Hepatocyte (in vitro differentiated cells): ENCODE results near the gene UPF3B. TPM values are rescaled to one million over a fixed set of nuclear protein-coding genes. Genes with fewer than 3 reads are reported as not detected.
A peak's percentile ranks its signal among the peaks of the same experiment; 100 is the strongest.
"Not testable (repeated sequence)": the region's sequence is repeated elsewhere in the genome, so short reads cannot be mapped to it uniquely, and the experiment has no call there.

Experiments used
- DNase-seq: peaks from one replicate; pipeline ENCODE4 v3.0.0-alpha.2; 2016; ENCODE audit warnings: low spot score
- H2AFZ ChIP-seq: fragments of 200-600 bp; sonication (generic); 2 replicates; pipeline ENCODE4 v1.6.0; 2016; ENCODE audit warnings: antibody characterized with exemption, mild to moderate bottlenecking
- H3K27ac ChIP-seq: fragments of 200-600 bp; sonication (generic); 2 replicates; pipeline ENCODE4 v1.5.1; 2016; ENCODE audit warnings: mild to moderate bottlenecking
- H3K27me3 ChIP-seq: fragments of 200-600 bp; sonication (generic); 2 replicates; pipeline ENCODE4 v1.6.1; 2016
- H3K36me3 ChIP-seq: fragments of 200-600 bp; sonication (generic); replicated peaks from 2 replicates; pipeline ENCODE4 v1.5.1; 2016; ENCODE audit warnings: low read depth; ENCODE audit not compliant: insufficient read depth
- H3K4me1 ChIP-seq: fragments of 200-600 bp; sonication (generic); 2 replicates; pipeline ENCODE4 v1.5.1; 2016; ENCODE audit warnings: mild to moderate bottlenecking, moderate library complexity; ENCODE audit not compliant: insufficient read depth
- H3K4me2 ChIP-seq: fragments of 200-600 bp; sonication (generic); 2 replicates; pipeline ENCODE4 v1.6.0; 2016
- H3K4me3 ChIP-seq: fragments of 200-600 bp; sonication (generic); 2 replicates; pipeline ENCODE4 v1.5.1; 2016; ENCODE audit warnings: mild to moderate bottlenecking
- H3K79me2 ChIP-seq: fragments of 200-600 bp; sonication (generic); 2 replicates; pipeline ENCODE4 v1.6.0; 2017; ENCODE audit warnings: mild to moderate bottlenecking
- H3K9me2 ChIP-seq: fragments of 200-600 bp; sonication (generic); replicated peaks from 2 replicates; pipeline ENCODE4 v1.6.0; 2017; ENCODE audit warnings: mild to moderate bottlenecking; ENCODE audit not compliant: insufficient read depth
- H3K9me3 ChIP-seq: fragments of 200-600 bp; sonication (generic); 2 replicates; pipeline ENCODE4 v1.5.1; 2016; ENCODE audit warnings: low read depth, mild to moderate bottlenecking
- H4K20me1 ChIP-seq: fragments of 200-600 bp; sonication (generic); 2 replicates; pipeline ENCODE4 v1.6.0; 2016; ENCODE audit warnings: mild to moderate bottlenecking; ENCODE audit not compliant: insufficient read depth, poor library complexity, severe bottlenecking
- EZH2 ChIP-seq: fragments of 200-600 bp; sonication (generic); IDR thresholded peaks from 2 replicates; pipeline ENCODE4 v1.6.1; 2016; ENCODE audit warnings: antibody characterized with exemption, mild to moderate bottlenecking, borderline replicate concordance
- EZH2phosphoT487 ChIP-seq: fragments of 200-600 bp; sonication (generic); IDR thresholded peaks from one replicate; pipeline ENCODE4 v1.6.1; 2018; ENCODE audit warnings: antibody characterized with exemption, mild to moderate bottlenecking, low read depth, moderate library complexity; ENCODE audit not compliant: unreplicated experiment, severe bottlenecking
- WGBS: methylation state at CpG from one replicate; pipeline ENCODE4 v1.1.6; 2016; ENCODE audit warnings: low lambda C conversion rate; ENCODE audit errors: missing lambda C conversion rate; 5-methylcytosine and 5-hydroxymethylcytosine counted together
- polyA plus RNA-seq: library from polyadenylated mRNA; unstranded; fragments of >200 nt; fragmentation: Nextera tagmentation; extraction: Ambion mirVana; gene quantifications from 2 replicates; pipeline ENCODE4 v1.2.1, GENCODE V29; 2016
- total RNA-seq: library from RNA; depleted of rRNA; stranded (reverse); fragments of >200 nt; gene quantifications from 2 replicates; pipeline ENCODE4 v1.2.3, GENCODE V29; 2014
- TF ChIP-seq, protein P1 (sequence below): fragments of 200-600 bp; sonication (generic); IDR thresholded peaks from 2 replicates; pipeline ENCODE4 v1.5.1; 2016; ENCODE audit warnings: antibody characterized with exemption, mild to moderate bottlenecking; ENCODE audit not compliant: poor library complexity

Gene UPF3B
- total and polyA plus RNA-seq, 2 experiments from 2014 or later: 4.3 to 6.7 TPM

DNA sequence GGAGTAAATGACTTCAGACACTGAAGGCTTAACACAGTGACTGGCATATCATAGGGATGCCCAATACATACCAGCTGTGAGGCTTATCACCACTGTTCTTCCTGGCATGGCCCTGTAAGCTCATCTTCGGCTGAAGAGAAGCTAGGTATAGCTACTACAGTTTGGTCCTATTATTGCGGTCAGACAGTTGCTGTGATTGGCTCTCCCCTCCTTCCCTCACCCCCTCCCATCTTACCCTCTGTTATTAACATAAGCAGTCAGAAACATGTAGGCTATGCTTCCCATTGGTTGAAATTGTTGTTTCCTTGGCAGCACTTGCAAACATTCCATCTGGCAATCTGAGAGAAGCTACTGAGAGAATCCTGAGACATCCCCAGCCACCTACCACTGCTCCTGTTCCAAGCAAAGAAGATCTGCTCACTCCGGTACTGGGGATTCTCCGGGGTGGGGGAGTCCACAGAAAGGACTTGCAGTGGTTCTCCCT is 43.1 kb upstream of the UPF3B start, which contains the start of gene AKAP14:
Gene AKAP14, plus strand, starts transcription at position 51 of the 484 bp plus-strand sequence. CDS start 7,331 bp downstream, outside the sequence.
- TF ChIP-seq, protein P1, sequence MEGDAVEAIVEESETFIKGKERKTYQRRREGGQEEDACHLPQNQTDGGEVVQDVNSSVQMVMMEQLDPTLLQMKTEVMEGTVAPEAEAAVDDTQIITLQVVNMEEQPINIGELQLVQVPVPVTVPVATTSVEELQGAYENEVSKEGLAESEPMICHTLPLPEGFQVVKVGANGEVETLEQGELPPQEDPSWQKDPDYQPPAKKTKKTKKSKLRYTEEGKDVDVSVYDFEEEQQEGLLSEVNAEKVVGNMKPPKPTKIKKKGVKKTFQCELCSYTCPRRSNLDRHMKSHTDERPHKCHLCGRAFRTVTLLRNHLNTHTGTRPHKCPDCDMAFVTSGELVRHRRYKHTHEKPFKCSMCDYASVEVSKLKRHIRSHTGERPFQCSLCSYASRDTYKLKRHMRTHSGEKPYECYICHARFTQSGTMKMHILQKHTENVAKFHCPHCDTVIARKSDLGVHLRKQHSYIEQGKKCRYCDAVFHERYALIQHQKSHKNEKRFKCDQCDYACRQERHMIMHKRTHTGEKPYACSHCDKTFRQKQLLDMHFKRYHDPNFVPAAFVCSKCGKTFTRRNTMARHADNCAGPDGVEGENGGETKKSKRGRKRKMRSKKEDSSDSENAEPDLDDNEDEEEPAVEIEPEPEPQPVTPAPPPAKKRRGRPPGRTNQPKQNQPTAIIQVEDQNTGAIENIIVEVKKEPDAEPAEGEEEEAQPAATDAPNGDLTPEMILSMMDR: no peak
- TF ChIP-seq EZH2phosphoT487: no peak
- no peak for TF ChIP-seq EZH2
- Histone ChIP-seq H3K9me3 (no peaks in the 10 kb centered on the region), H4K20me1 (no peaks in the 10 kb centered on the region), H3K4me2 (no peak within 1 kb of the TSS), H3K4me3 (no peak within 1 kb of the TSS), H3K27ac (no peak within 1 kb of the TSS), H3K4me1 (no peaks in the 10 kb centered on the region), H2AFZ (no peak within 1 kb of the TSS), H3K36me3 (no peaks in the 10 kb centered on the region), H3K79me2 (no peaks in the 10 kb centered on the region), H3K9me2 (no peaks in the 10 kb centered on the region), H3K27me3 (no peaks in the 10 kb centered on the region)
- no peak for DNase-seq
- WGBS: 73% methylated on average over 4 of the region's 4 CpGs

DNA sequence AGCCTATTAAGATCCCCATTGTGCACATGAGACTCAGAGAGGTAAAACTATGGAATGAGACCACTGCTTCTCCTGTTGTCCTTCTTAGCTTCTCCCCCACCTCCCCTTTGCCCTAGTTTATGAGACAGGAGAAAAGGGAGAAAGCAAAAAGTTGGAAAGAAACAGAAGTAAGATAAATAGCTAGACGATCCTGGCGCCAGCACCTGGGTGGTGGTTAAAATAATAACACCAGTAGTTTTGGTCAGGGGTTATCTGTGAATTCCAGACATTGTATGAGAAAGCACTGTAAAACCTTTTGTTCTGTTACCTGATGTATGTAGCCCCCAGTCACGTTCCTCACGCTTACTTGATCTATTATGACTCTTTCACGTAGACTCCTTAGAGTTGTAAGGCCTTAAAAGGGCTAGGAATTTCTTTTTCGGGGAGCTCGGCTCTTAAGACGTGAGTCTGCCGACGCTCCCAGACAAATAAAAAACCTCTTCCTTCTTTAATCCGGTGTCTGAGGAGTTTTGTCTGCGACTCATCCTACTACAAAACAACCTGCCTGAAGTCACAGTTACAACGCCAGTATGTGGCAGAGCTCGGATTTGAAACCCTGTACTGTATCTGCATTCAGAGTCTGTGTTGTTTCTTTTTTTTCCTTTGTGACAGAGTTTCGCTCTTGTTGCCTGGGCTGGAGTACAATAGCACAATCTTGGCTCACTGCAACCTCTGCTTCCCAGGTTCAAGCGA is 39.4 kb upstream of the UPF3B start:
- H3K4me3 ChIP-seq, H3K27me3 ChIP-seq, H3K79me2 ChIP-seq, H3K9me3 ChIP-seq, H3K36me3 ChIP-seq, H3K9me2 ChIP-seq, H3K4me1 ChIP-seq, DNase-seq, H4K20me1 ChIP-seq, H3K4me2 ChIP-seq, H2AFZ ChIP-seq: not testable (repeated sequence)
- H3K27ac ChIP-seq: peak overlapping the region; percentile 14
- WGBS: 66% methylated on average over 16 of the region's 16 CpGs

DNA sequence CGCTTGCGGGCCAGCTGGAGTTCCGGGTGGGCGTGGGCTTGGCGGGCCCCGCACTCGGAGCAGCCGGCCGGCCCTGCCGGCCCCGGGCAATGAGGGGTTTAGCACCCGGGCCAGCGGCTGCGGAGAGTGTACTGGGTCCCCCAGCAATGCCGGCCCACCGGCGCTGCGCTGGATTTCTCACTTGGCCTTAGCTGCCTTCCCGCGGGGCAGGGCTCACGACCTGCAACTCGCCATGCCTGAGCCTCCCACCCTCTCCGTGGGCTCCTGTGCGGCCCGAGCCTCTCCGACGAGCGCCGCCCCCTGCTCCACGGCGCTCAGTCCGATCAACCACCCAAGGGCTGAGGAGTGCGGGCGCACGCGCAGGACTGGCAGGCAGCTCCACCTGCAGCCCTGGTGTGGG is 37.9 kb upstream of the UPF3B start:
- not testable (repeated sequence) for H3K27me3 ChIP-seq, H3K27ac ChIP-seq, H3K4me3 ChIP-seq, DNase-seq, H3K9me3 ChIP-seq, H3K36me3 ChIP-seq, H3K9me2 ChIP-seq, H3K79me2 ChIP-seq, H2AFZ ChIP-seq, H3K4me2 ChIP-seq, H4K20me1 ChIP-seq, H3K4me1 ChIP-seq
- 93% methylated on average over 27 of the region's 36 CpGs for WGBS

DNA sequence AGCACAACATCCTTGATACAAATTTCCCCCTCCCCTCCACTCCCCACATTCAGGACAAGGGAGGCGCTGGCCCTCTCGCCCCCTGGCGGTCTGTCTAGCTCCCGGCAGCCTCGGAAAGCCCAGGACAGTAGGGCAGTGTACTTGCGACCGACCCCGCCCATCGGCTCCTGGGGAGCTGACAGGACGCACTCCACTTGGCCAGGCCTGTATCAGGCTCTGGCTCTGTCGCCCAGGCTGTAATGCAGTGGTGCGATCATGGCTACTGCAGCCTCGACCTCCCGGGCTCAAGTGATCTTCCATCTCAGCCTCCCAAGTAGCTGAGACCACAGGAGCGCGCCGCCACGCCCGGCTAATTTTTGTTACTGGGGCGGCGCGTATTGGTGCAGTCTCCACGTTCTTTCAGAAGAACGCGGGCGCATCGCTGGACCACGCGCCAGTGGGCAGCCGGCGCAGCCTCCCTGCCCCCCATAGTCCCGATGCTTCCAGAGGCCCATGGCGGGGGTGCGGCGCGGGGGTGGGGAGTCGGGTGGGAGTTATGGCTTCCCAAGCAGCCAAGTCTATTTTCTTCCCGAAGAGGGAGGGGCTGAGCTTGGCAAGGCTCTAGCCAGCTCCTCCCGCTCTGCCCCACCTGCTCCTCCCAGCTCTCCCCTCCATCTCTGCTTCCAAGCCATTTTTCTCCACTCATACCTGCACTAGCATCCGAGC is 35.1 kb upstream of the UPF3B start:
- TF ChIP-seq EZH2: no peak
- TF ChIP-seq EZH2phosphoT487: no peak
- TF ChIP-seq, protein P1: peak; percentile 51
- H3K27ac ChIP-seq: no peak overlapping the region
- H3K36me3 ChIP-seq: no peaks in the 10 kb centered on the region
- H3K79me2 ChIP-seq: no peaks in the 10 kb centered on the region
- peak overlapping the region; percentile 37 for H2AFZ ChIP-seq
- H3K9me2 ChIP-seq: no peaks in the 10 kb centered on the region
- H3K4me3 ChIP-seq: peak overlapping the region; percentile 22
- WGBS: 40% methylated on average over 34 of the region's 40 CpGs
- H3K27me3 ChIP-seq: no peaks in the 10 kb centered on the region
- no peaks in the 10 kb centered on the region for H3K9me3 ChIP-seq
- H4K20me1 ChIP-seq: no peaks in the 10 kb centered on the region
- H3K4me2 ChIP-seq: peak overlapping the region; percentile 81
- DNase-seq: peak; percentile 78
- H3K4me1 ChIP-seq: no peaks in the 10 kb centered on the region
